Measurements from ENCODE around the gene ALX4.

- TF ChIP-seq GABPA (IDR thresholded peaks at IDR 0.05; ENCODE audit: borderline replicate concordance, insufficient read depth, low read length) (no peak), TEAD4 (IDR thresholded peaks at IDR 0.05; ENCODE audit: low read depth, low read length) (no peak), RXRA (IDR thresholded peaks at IDR 0.05; ENCODE audit: insufficient read depth, low read depth, low read length) (no peak), CEBPB (IDR thresholded peaks at IDR 0.05; ENCODE audit: low read depth, low read length) (no peak), CTCF (IDR thresholded peaks at IDR 0.05; ENCODE audit: control extremely low read depth in 1 of 3, insufficient read depth in 1 of 3, low read depth in 1 of 3, low read length in 3 of 3) (no peak), POLR2A (IDR thresholded peaks at IDR 0.05; ENCODE audit: control extremely low read depth in 1 of 2, low read depth in 2 of 2, low read length in 2 of 2) (no peak), CHD1 (IDR thresholded peaks at IDR 0.05; ENCODE audit: low read depth, low read length) (no peak), EZH2 (IDR thresholded peaks at IDR 0.05; ENCODE audit: low read depth, low read length, severe bottlenecking) (no peak), EP300 (IDR thresholded peaks at IDR 0.05; ENCODE audit: borderline replicate concordance in 1 of 2, low read depth in 2 of 2, low read length in 2 of 2) (no peak), POLR2AphosphoS5 (IDR thresholded peaks at IDR 0.05; ENCODE audit: low read depth, low read length) (no peak)
These were observed 87.9 kb downstream of the ALX4 start for GRCh38 chr11:44221992-44222391.
